GM12892 (cell line): Measurements from ENCODE around the gene ADAM20.

Experiments
- POLR2A ChIP-seq: IDR thresholded peaks from 2 replicates; pipeline ENCODE4 v1.6.1; 2011; ENCODE audit warnings: low read depth, low read length, control low read depth
- POLR2AphosphoS5 ChIP-seq: IDR thresholded peaks from 2 replicates; pipeline ENCODE4 v1.6.1; 2011; ENCODE audit warnings: low read depth, low read length, control low read depth

GRCh38 chr14:70489579-70490200, 45.1 kb downstream of the ADAM20 start:
- TF ChIP-seq POLR2A (no peak), POLR2AphosphoS5 (no peak)
